Fibroblast of lung (primary cell): ENCODE measurements around the gene LRRC57. TPM values are rescaled to one million over a fixed set of nuclear protein-coding genes. Genes with fewer than 3 reads are reported as not detected.

Experiments
- DNase-seq, 2 donors: peaks; one replicate each; pipeline versions ENCODE4 v3.0.0 to v3.0.0-alpha.2; 2010; ENCODE audit warnings: low read depth in 2 of 2
- H2AFZ ChIP-seq: 2 replicates; pipeline ENCODE4 v1.5.1; 2012; ENCODE audit warnings: low read length, control low read depth, inconsistent platforms
- H3K27ac ChIP-seq: 2 replicates; pipeline ENCODE4 v1.5.1; 2011; ENCODE audit warnings: low read length, control low read depth; ENCODE audit not compliant: insufficient read depth
- H3K27me3 ChIP-seq: 2 replicates; pipeline ENCODE4 v1.5.1; 2011; ENCODE audit warnings: mild to moderate bottlenecking, low read length; ENCODE audit not compliant: control insufficient read depth, insufficient read depth
- H3K36me3 ChIP-seq: 2 replicates; pipeline ENCODE4 v1.5.1; 2011; ENCODE audit warnings: low read length; ENCODE audit not compliant: control insufficient read depth, insufficient read depth
- H3K4me1 ChIP-seq: 2 replicates; pipeline ENCODE4 v1.5.1; 2011; ENCODE audit warnings: low read length; ENCODE audit not compliant: control insufficient read depth, insufficient read depth; ENCODE audit errors: extremely low read depth
- H3K4me2 ChIP-seq: 2 replicates; pipeline ENCODE4 v1.5.1; 2011; ENCODE audit warnings: low read length, control low read depth; ENCODE audit not compliant: insufficient read depth; ENCODE audit errors: extremely low read depth
- H3K4me3 ChIP-seq, 4 experiments: fragments of 200-600 bp in 1 of 4; sonication (generic) in 1 of 4; replicated peaks in 1 of 4; 2 replicates each; pipeline ENCODE4 v1.5.1; 2011 to 2016; ENCODE audit warnings: low read length in 4 of 4, low read depth in 3 of 4, mild to moderate bottlenecking in 3 of 4, control low read depth in 2 of 4, inconsistent platforms in 1 of 4, mixed read lengths in 1 of 4; ENCODE audit not compliant: insufficient read depth in 1 of 4; ENCODE audit errors: control extremely low read depth in 1 of 4
- H3K79me2 ChIP-seq: 2 replicates; pipeline ENCODE4 v1.5.1; 2012; ENCODE audit warnings: mild to moderate bottlenecking, low read length, inconsistent platforms; ENCODE audit not compliant: control insufficient read depth, insufficient read depth
- H3K9ac ChIP-seq: 2 replicates; pipeline ENCODE4 v1.5.1; 2011; ENCODE audit warnings: mild to moderate bottlenecking, low read length, control low read depth; ENCODE audit not compliant: insufficient read depth
- H3K9me3 ChIP-seq: 2 replicates; pipeline ENCODE4 v1.5.1; 2012; ENCODE audit warnings: low read depth, low read length; ENCODE audit not compliant: control insufficient read depth, insufficient read depth
- H4K20me1 ChIP-seq: 2 replicates; pipeline ENCODE4 v1.5.1; 2011; ENCODE audit warnings: low read length; ENCODE audit not compliant: control insufficient read depth, insufficient read depth; ENCODE audit errors: extremely low read depth
- CTCF ChIP-seq, 2 donors: IDR thresholded peaks in 1 of 2; conservative IDR thresholded peaks in 1 of 2; 1 replicate in 1 of 2; 2 replicates in 1 of 2; pipeline ENCODE4 v1.5.1; 2011 to 2012; ENCODE audit warnings: low read length in 2 of 2, control low read depth in 1 of 2, inconsistent platforms in 1 of 2, low read depth in 1 of 2, mild to moderate bottlenecking in 1 of 2
- EZH2 ChIP-seq: IDR thresholded peaks from 2 replicates; pipeline ENCODE4 v1.5.1; 2012; ENCODE audit warnings: low read length, control low read depth, mild to moderate bottlenecking; ENCODE audit errors: missing control alignments
- polyA minus RNA-seq: library from RNA; depleted of rRNA, polyadenylated mRNA; stranded (reverse); fragments of >200 nt; gene quantifications from 2 replicates; pipeline ENCODE4 v1.2.3, GENCODE V29; 2011; ENCODE audit warnings: low replicate concordance
- polyA plus RNA-seq, 2 donors: library from polyadenylated mRNA; depleted of rRNA in 1 of 2; stranded (reverse) in 1 of 2; unstranded in 1 of 2; fragments of >200 nt; gene quantifications; 2 replicates each; pipeline ENCODE4 v1.2.1, GENCODE V29; 2011 to 2012; ENCODE audit warnings: missing spikeins in 1 of 2
- total RNA-seq: library from RNA; depleted of rRNA; stranded (reverse); fragments of >200 nt; gene quantifications from 2 replicates; pipeline ENCODE4 v1.2.1, GENCODE V29; 2014

Gene LRRC57
- 10.3 and 13.9 TPM in 2 replicates for total RNA-seq
- 17.1 and 19.3 TPM in 2 replicates for polyA plus RNA-seq
- 10.3 and 11.3 TPM in 2 replicates for polyA plus RNA-seq (2012)
- polyA minus RNA-seq: 5.5 and 7.4 TPM in 2 replicates

GRCh38 chr15:42548249-42549031 lies at the start of gene LRRC57, which contains the start of gene HAUS2:
Gene LRRC57, minus strand, starts transcription at chr15:42548793. Its CDS starts 359 bp downstream, at chr15:42548434.
Gene HAUS2, plus strand, starts transcription at chr15:42548838. Its CDS starts 35 bp downstream, at chr15:42548873.
- Histone ChIP-seq H3K9ac (peak within 1 kb of the TSS; percentile 71), H3K4me2 (peak within 1 kb of the TSS; percentile 94), H3K4me1 (peaks cover 4% of the 10 kb centered on the region), H3K36me3 (peaks cover 4% of the 10 kb centered on the region), H2AFZ (peak within 1 kb of the TSS; percentile 96), H3K4me3 (peak within 1 kb of the TSS; percentile 54 to 99 (median 76)), H3K79me2 (peaks cover 44% of the 10 kb centered on the region), H3K27ac (peak within 1 kb of the TSS; percentile 80), H3K9me3 (no peaks in the 10 kb centered on the region), H3K27me3 (no peaks in the 10 kb centered on the region), H4K20me1 (no peaks in the 10 kb centered on the region)
- DNase-seq: peak; percentile 79 to 81
- no peak for TF ChIP-seq EZH2
- no peak for TF ChIP-seq CTCF (conservative IDR thresholded peaks at IDR 0.05 in 1 of 2, IDR thresholded peaks at IDR 0.05 in 1 of 2; ENCODE audit: low read depth in 1 of 2, low read length in 2 of 2)

DNA sequence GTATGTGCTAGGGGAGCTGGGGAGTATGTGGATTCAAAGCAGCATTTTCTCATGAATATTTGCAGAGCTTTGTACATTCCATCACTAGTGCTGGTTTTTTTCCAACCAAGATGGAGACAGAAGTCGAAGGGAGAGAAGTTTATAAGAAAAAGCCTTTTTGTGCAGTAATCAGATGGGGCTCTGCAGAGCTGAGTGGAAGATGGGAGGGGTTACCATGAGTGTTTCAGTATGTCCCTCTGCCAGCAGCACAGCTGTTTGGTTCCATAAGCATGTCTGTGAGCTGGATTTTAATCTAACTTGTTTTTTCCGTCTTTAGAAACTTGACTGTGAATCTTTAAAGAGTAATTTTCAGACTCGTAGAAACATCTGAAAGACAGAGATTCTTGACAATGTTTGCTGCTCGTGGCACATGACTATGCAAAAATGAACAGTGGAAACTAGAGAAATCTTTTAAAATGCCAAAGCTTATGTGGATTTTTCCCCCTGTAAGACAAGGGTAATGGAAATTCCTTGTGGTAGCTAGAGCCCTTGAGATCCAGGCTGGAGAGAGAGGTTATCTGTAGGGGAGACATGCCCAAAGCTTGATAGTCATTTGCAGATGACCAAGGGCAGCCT lies 47.1 kb upstream of the LRRC57 start:
- H3K4me1 ChIP-seq: peaks cover 2% of the 10 kb centered on the region
- H3K9ac ChIP-seq: no peak overlapping the region
- peak overlapping the region; percentile 7 for H3K27ac ChIP-seq
- H3K36me3 ChIP-seq: no peaks in the 10 kb centered on the region
- no peaks in the 10 kb centered on the region for H4K20me1 ChIP-seq
- no peaks in the 10 kb centered on the region for H3K27me3 ChIP-seq
- no peak for TF ChIP-seq EZH2
- TF ChIP-seq CTCF (conservative IDR thresholded peaks at IDR 0.05 in 1 of 2, IDR thresholded peaks at IDR 0.05 in 1 of 2; ENCODE audit: low read depth in 1 of 2, low read length in 2 of 2): no peak
- H2AFZ ChIP-seq: no peak overlapping the region
- no peaks in the 10 kb centered on the region for H3K79me2 ChIP-seq
- peak overlapping the region in 1 of 4 experiments; percentile 29 for H3K4me3 ChIP-seq
- no peaks in the 10 kb centered on the region for H3K9me3 ChIP-seq
- DNase-seq: peak in 1 of 2 donors; percentile 84
- H3K4me2 ChIP-seq: peak overlapping the region; percentile 75

DNA sequence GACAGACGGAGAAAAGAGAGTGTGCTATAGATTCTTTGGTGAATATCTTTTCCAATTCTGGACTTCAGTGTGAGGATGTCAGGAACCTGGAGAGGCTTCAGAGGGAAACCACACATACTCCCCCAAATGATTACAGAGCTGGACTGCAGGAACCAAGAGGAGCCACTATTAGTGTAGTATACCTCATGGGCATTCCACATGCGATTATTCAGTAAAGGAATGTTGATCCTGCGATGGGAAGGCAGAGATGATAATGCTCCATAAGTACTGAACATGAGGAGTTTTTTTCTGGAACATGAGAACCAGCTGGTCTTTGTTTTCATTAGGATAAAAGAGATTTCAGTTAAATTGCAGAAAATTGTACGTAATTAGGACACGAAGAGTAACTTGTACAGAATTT lies 45.5 kb upstream of the LRRC57 start:
- Histone ChIP-seq H3K9ac (no peak overlapping the region), H2AFZ (no peak overlapping the region), H3K27me3 (no peaks in the 10 kb centered on the region), H3K27ac (no peak overlapping the region), H3K4me3 (no peak overlapping the region), H3K4me2 (no peak overlapping the region), H3K36me3 (no peaks in the 10 kb centered on the region), H3K9me3 (no peaks in the 10 kb centered on the region), H3K4me1 (peaks cover 2% of the 10 kb centered on the region), H3K79me2 (no peaks in the 10 kb centered on the region), H4K20me1 (no peaks in the 10 kb centered on the region)
- DNase-seq: no peak
- TF ChIP-seq CTCF (conservative IDR thresholded peaks at IDR 0.05 in 1 of 2, IDR thresholded peaks at IDR 0.05 in 1 of 2; ENCODE audit: low read depth in 1 of 2, low read length in 2 of 2): no peak
- no peak for TF ChIP-seq EZH2
